Omental fat pad (tissue), 4 donors: ENCODE measurements around the gene ANGPTL3. TPM values are rescaled to one million over a fixed set of nuclear protein-coding genes. Genes with fewer than 3 reads are reported as not detected.

Experiments
- ATAC-seq: fragments of 150-250 bp; one replicate; pipeline ENCODE4 v1.9.1; 2016; ENCODE audit warnings: mild to moderate bottlenecking, moderate library complexity; ENCODE audit not compliant: low FRiP score
- DNase-seq: peaks from one replicate; pipeline ENCODE4 v3.0.0-alpha.2; 2019; ENCODE audit warnings: low spot score
- total RNA-seq, 4 donors: library from RNA; depleted of rRNA; stranded (reverse); fragments of >200 nt; gene quantifications; one replicate each; pipeline ENCODE4 v1.1.0, GENCODE V29; 2016
- TF ChIP-seq, protein P1 (sequence below), 3 donors: fragments of 450-650 bp; IDR thresholded peaks; one replicate each; pipeline ENCODE4 v1.5.1; 2016 to 2017; ENCODE audit warnings: antibody characterized with exemption in 3 of 3, mild to moderate bottlenecking in 3 of 3, moderate library complexity in 2 of 3

ANGPTL3 gene
- total RNA-seq, 4 donors from 2014 or later, result not detected

DNA sequence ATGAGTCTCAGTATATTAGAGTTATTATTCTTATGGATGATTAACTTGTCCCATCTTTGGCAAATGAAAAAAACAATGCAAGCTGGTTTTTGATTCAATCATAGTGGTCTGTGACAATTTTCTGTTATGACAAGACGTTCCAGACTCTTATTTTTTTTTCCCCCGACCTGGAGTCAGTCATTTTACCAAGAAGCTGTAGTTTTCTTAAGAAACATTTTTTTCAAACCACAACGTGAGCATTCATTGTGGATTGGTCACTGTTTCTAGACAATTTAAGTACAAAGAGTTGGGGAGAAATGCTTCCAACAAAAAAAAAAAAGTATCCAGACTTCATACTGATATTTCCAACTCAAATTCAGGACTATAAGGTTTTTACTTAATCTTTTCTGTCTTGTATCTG, 8.0 kb upstream of the ANGPTL3 start:
- ATAC-seq (no peak), DNase-seq (no peak)
- TF ChIP-seq, protein P1, sequence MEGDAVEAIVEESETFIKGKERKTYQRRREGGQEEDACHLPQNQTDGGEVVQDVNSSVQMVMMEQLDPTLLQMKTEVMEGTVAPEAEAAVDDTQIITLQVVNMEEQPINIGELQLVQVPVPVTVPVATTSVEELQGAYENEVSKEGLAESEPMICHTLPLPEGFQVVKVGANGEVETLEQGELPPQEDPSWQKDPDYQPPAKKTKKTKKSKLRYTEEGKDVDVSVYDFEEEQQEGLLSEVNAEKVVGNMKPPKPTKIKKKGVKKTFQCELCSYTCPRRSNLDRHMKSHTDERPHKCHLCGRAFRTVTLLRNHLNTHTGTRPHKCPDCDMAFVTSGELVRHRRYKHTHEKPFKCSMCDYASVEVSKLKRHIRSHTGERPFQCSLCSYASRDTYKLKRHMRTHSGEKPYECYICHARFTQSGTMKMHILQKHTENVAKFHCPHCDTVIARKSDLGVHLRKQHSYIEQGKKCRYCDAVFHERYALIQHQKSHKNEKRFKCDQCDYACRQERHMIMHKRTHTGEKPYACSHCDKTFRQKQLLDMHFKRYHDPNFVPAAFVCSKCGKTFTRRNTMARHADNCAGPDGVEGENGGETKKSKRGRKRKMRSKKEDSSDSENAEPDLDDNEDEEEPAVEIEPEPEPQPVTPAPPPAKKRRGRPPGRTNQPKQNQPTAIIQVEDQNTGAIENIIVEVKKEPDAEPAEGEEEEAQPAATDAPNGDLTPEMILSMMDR (IDR thresholded peaks at IDR 0.05), result no peak

DNA sequence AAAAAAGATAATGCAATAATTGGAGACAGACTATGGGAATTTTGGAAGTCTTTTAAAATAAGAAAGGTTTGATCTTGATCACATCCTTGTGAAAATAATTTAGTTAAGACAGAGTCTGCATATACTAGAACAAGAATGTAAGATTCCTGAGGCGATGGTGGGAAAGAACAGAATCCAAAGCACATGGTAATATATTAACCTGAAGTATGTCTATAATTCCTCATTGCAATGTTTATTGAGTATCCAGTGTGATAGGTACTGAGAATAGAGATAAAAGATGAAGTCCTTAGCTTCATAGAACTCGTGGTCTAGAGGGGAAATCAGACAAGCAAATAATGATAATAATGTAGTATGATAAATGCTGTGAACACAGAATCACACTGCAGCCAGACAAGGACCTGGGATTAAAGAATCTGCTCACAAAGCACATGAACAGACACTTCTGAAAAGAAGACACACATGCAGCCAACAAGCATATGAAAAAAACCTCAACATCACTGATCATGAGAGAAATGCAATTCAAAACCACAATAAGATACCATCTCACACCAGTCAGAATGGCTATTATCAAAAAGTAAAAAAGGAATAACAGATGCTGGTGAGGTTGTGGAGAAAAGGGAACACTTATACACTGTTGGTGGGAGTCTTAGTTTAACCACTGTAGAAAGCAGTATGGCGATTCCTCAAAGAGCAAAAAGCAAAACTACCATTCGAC, 6.9 kb upstream of the ANGPTL3 start:
- TF ChIP-seq, protein P1 (IDR thresholded peaks at IDR 0.05), result no peak
- no peak for DNase-seq
- no peak for ATAC-seq

DNA sequence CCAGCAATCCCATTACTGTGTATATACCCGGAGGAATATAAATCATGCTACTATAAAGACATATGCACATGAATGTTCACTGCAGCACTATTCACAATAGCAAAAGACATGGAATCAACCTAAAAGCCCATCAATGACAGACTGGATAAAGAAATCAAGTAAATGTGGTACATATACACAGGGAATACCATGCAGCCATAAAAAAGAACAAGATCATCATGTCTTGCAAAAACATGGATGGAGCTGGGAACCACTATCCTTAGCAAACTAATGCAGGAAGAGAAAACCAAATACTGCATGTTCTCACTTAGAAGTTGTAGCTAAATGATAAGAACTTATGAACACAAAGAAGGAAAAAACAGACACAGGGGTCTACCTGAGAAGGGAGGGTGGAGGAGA, 6.4 kb upstream of the ANGPTL3 start:
- no peak for ATAC-seq
- no peak for DNase-seq

DNA sequence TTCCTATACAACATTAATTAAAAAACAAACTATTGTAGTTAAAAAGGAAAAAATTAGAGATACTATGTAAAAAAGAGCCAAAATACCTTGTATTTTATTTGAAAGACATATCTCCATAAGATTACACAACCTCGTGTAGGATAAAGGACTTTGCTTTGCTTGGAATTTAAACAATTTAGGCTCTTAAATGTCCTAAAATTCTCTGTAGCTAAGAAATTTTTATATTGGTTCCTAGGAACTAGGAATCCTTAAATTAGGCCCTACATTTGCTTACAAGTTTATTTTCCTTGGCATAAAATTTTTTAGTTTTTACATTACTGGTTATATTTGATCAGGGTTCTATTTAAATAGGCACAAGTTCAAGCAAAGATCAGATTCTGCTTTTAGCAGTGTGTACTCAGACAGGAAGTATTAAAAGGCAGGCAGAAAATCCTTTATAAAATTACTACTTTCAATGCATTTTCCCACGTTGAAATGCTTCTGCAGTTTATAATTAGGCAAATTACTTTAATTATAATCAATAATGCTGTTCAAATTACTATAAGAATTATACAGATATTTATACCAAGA, 3.4 kb upstream of the ANGPTL3 start:
- ATAC-seq (no peak), DNase-seq (no peak)
- TF ChIP-seq, protein P1 (IDR thresholded peaks at IDR 0.05), result no peak

More for the DNA sequence above, 6.4 kb upstream of the ANGPTL3 start:
- TF ChIP-seq, protein P1 (IDR thresholded peaks at IDR 0.05), result no peak

DNA sequence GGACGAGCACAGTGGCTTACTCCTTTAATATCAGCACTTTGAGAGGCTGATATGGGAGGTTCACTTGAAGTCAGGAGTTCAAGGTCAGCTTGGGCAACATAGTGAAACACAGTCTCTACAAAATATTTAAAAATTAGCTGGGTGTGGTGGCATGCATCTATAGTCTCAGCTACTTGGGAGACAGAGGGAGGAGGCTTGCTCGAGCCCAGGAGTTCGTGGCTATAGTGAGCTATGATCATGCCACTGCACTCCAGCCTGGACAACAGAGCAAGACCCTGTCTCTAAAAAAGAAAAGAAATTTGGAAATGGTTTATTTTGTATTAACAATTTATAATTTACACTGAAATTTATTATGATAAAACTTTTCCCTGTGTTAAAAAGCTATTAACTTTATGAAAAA, 1.7 kb upstream of the ANGPTL3 start:
- no peak for DNase-seq
- TF ChIP-seq, protein P1 (IDR thresholded peaks at IDR 0.05), result no peak
- ATAC-seq, result no peak

DNA sequence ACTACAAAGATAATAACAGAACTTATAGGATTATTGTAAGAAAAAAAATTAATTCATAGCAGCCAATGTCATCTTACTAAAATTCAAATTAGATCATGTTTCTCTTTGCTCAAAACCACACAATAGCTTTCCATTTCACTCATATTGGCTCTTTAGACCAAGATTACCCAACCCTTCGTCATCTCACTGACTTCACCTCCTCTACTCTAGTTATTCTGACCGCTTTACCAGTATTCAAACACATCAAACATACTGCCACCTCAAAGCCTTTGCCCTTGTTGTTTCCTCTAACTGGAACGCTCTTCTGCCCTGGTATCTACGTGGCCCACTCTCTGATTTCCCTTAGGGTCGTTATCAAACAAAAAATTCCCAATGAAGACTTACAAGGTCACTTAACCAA, 1.7 kb downstream of the ANGPTL3 start:
- TF ChIP-seq, protein P1 (IDR thresholded peaks at IDR 0.05), result no peak
- ATAC-seq, result no peak
- DNase-seq, result no peak

DNA sequence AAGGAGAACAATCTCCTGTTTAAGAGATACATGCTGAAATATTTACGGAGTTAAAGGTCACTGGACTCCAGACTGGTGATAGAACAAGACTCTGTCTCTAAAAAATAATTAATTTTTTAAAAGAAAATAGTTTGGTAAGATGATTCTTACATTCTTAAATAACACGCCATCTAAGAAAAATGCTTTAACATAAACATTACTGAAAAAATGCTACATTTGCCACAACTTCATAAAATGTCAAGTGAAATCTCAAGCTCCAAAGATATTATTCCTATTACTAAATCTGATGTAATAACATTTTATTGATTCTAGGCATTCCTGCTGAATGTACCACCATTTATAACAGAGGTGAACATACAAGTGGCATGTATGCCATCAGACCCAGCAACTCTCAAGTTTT, 4.1 kb downstream of the ANGPTL3 start:
- TF ChIP-seq, protein P1 (IDR thresholded peaks at IDR 0.05), result no peak
- no peak for ATAC-seq
- DNase-seq, result no peak
